ENCODE measurements around the gene ANKRD37.
"Not testable (repeated sequence)": the region's sequence is repeated elsewhere in the genome, so short reads cannot be mapped to it uniquely, and the experiment has no call there.

Gene ANKRD37

GRCh38 chr4:185396724-185397385, at the start of gene ANKRD37:
TSS of gene ANKRD37 (plus strand) at chr4:185396841. CDS start at chr4:185396924, 83 bp downstream.
- no peak for DNase-seq (ENCODE audit: low read depth in 3 of 3)

GRCh38 chr4:185346975-185347601, 49.6 kb upstream of the ANKRD37 start:
- DNase-seq (ENCODE audit: low read depth in 3 of 3) = no peak

- no peak for DNase-seq (ENCODE audit: low read depth in 3 of 3)
These were observed 45.0 kb upstream of the ANKRD37 start for GRCh38 chr4:185351691-185352090.

GRCh38 chr4:185352202-185352601, 44.4 kb upstream of the ANKRD37 start:
- no peak for DNase-seq (ENCODE audit: low read depth in 3 of 3)

- no peak for DNase-seq (ENCODE audit: low read depth in 3 of 3)
These were observed 43.9 kb upstream of the ANKRD37 start for GRCh38 chr4:185352741-185353140.

- no peak for DNase-seq (ENCODE audit: low read depth in 3 of 3)
These were observed 39.4 kb upstream of the ANKRD37 start for GRCh38 chr4:185357211-185357610.

- DNase-seq (ENCODE audit: low read depth in 3 of 3) = no peak
These were observed 38.8 kb upstream of the ANKRD37 start for GRCh38 chr4:185357733-185358440.

- DNase-seq (ENCODE audit: low read depth in 3 of 3) = no peak
These were observed 38.1 kb upstream of the ANKRD37 start for GRCh38 chr4:185358514-185358913.

- no peak for DNase-seq (ENCODE audit: low read depth in 3 of 3)
These were observed 37.7 kb upstream of the ANKRD37 start for GRCh38 chr4:185358959-185359358.

- no peak for DNase-seq (ENCODE audit: low read depth in 3 of 3)
These were observed 36.7 kb upstream of the ANKRD37 start for GRCh38 chr4:185359767-185360446.

- DNase-seq (ENCODE audit: low read depth in 3 of 3) = no peak
These were observed 34.8 kb upstream of the ANKRD37 start for GRCh38 chr4:185361872-185362271.

- DNase-seq (ENCODE audit: low read depth in 3 of 3) = not testable (repeated sequence)
These were observed 34.1 kb upstream of the ANKRD37 start for GRCh38 chr4:185362570-185362969.

- DNase-seq (ENCODE audit: low read depth in 3 of 3) = no peak
These were observed 33.4 kb upstream of the ANKRD37 start for GRCh38 chr4:185363251-185363650.

- DNase-seq (ENCODE audit: low read depth in 3 of 3) = no peak
These were observed 31.8 kb upstream of the ANKRD37 start for GRCh38 chr4:185364886-185365285.

GRCh38 chr4:185369731-185370130, 26.9 kb upstream of the ANKRD37 start:
- DNase-seq (ENCODE audit: low read depth in 3 of 3) = no peak

GRCh38 chr4:185370268-185370949, 26.2 kb upstream of the ANKRD37 start:
- no peak for DNase-seq (ENCODE audit: low read depth in 3 of 3)

- DNase-seq (ENCODE audit: low read depth in 3 of 3) = no peak
These were observed 24.9 kb upstream of the ANKRD37 start for GRCh38 chr4:185371702-185372101.

- no peak for DNase-seq (ENCODE audit: low read depth in 3 of 3)
These were observed 22.6 kb upstream of the ANKRD37 start for GRCh38 chr4:185374027-185374426.

GRCh38 chr4:185374573-185374972, 22.1 kb upstream of the ANKRD37 start:
- DNase-seq (ENCODE audit: low read depth in 3 of 3) = no peak

GRCh38 chr4:185378264-185378663, 18.4 kb upstream of the ANKRD37 start:
- no peak for DNase-seq (ENCODE audit: low read depth in 3 of 3)

All from stimulated activated CD4-positive, alpha-beta T cell treated with anti-CD3 and anti-CD28 coated beads, TNF-alpha, amount 100 ng/mL, for 4 hours (primary cell).